ENCODE data around the gene NUDT3.

The NUDT3 gene

DNA sequence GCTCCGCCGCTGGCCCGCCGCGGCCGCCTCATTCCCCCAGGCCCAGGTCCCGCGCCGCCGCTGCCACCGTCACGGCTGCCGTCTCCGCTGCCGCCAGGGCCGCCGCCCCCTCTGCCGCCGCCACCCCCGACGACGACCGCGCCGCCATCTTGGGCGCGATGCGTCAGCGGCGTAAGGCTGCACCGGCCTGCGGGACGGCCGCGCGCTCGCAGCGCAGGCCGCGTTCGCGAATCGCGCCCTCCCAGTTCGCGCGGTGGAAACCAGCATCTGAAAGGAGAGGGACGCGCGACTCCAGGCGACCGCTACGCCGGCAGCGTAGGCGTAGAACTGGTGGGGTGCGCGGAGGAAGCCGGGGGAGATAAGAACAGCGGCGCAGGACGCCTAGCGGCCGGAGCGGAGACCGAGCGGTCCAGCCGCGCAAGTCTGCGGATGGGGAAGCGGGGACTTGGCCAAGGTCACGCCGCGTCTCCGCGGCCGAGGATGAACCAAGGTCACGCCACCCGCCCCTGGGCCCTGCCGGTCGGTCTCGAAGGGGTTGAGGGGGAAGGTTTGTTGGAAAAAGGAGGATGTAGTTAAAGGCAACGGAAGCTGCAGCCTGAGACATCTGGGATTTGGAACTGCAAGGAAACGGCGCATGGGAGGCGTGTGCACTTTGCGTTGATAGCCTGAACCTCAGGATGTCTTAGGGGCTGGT, at the start of gene NUDT3:
Gene NUDT3, minus strand, starts transcription at position 173 of the 694 bp plus-strand sequence. CDS start 307 bp downstream, outside the sequence.
- Histone ChIP-seq H3K27ac (peak within 1 kb of the TSS; percentile 99), H3K27me3 (no peaks in the 10 kb centered on the region), H3K4me1 (ENCODE audit: control insufficient read depth in 1 of 2, insufficient read depth in 1 of 2, low read depth in 1 of 2, low read length in 1 of 2) (peaks cover 35 to 40% of the 10 kb centered on the region in 2 experiments), H3K36me3 (no peaks in the 10 kb centered on the region), H3K4me3 (ENCODE audit: low read depth in 1 of 2, low read length in 1 of 2) (peak within 1 kb of the TSS; percentile 93 to 96), H3K9me3 (no peaks in the 10 kb centered on the region)
- TF ChIP-seq CTCF (IDR thresholded peaks at IDR 0.05): peak; percentile 94

DNA sequence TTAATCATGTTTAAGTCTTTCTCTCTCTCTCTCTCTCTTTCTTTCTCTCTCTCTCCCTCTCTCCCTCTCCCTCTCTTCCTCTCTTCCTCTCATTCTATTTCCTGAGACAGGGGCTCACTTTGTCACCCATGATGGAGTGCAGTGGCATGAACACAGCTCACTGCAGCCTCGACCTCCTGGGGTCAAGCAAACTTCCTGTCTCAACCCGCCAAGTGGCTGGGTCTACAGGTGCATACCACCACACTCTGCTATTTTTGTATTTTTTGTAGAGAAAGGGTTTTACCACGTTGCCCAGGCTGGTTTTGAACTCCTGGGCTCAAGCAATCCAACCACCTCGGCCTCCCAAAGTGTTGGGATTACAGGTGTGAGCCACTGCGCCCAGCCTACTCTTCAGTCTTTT, 49.1 kb upstream of the NUDT3 start:
- Histone ChIP-seq H3K4me1 (ENCODE audit: control insufficient read depth in 1 of 2, insufficient read depth in 1 of 2, low read depth in 1 of 2, low read length in 1 of 2) (no peaks in the 10 kb centered on the region), H3K27me3 (no peaks in the 10 kb centered on the region), H3K4me3 (ENCODE audit: low read depth in 1 of 2, low read length in 1 of 2) (no peak overlapping the region), H3K27ac (no peak overlapping the region), H3K9me3 (no peaks in the 10 kb centered on the region), H3K36me3 (no peaks in the 10 kb centered on the region)
- no peak for TF ChIP-seq CTCF (IDR thresholded peaks at IDR 0.05)

DNA sequence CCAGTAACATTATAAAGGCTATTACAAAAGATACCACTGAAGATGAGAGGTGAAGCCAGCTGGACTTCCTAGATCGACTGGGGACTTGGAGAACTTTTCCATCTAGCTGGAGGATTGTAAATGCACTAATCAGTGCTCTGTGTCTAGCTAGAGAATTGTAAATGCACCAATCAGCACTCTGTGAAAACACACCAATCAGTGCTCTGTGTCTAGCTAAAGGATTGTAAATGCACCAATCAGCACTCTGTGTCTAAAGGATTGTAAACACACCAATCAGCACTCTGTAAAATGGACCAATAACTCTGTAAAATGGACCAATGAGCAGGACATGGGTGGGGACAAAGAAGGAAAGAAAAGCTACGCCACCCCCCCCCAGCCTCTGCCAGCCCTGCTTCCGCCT, 47.0 kb upstream of the NUDT3 start:
- TF ChIP-seq CTCF (IDR thresholded peaks at IDR 0.05): no peak
- no peaks in the 10 kb centered on the region for H3K27me3 ChIP-seq
- H3K4me3 ChIP-seq (ENCODE audit: low read depth in 1 of 2, low read length in 1 of 2): no peak overlapping the region
- no peak overlapping the region for H3K27ac ChIP-seq
- no peaks in the 10 kb centered on the region for H3K36me3 ChIP-seq
- H3K9me3 ChIP-seq: no peaks in the 10 kb centered on the region
- H3K4me1 ChIP-seq (ENCODE audit: control insufficient read depth in 1 of 2, insufficient read depth in 1 of 2, low read depth in 1 of 2, low read length in 1 of 2): no peaks in the 10 kb centered on the region

- H3K27ac ChIP-seq: no peak overlapping the region
- no peak for TF ChIP-seq CTCF (IDR thresholded peaks at IDR 0.05)
- no peaks in the 10 kb centered on the region for H3K36me3 ChIP-seq
- H3K27me3 ChIP-seq: no peaks in the 10 kb centered on the region
- no peaks in the 10 kb centered on the region for H3K4me1 ChIP-seq (ENCODE audit: control insufficient read depth in 1 of 2, insufficient read depth in 1 of 2, low read depth in 1 of 2, low read length in 1 of 2)
- H3K4me3 ChIP-seq (ENCODE audit: low read depth in 1 of 2, low read length in 1 of 2): no peak overlapping the region
- no peaks in the 10 kb centered on the region for H3K9me3 ChIP-seq
Observed at GRCh38 chr6:34438705-34439104, 46.2 kb upstream of the NUDT3 start.

DNA sequence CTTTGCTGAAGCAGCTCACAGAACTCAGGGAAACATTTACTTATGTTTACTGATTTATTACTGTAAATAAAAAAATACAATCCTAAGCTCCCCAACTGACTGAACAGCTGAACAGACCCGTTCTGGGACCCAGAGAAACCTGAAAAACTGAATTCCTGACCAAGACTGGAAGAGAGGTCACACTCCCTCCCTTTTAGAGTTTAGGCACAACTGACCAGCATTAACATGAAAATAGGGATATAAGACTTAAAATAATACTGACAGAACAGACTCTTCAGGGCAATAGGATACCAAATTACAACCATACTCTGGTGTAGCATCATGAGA, 45.1 kb upstream of the NUDT3 start:
- Histone ChIP-seq H3K9me3 (no peaks in the 10 kb centered on the region), H3K36me3 (no peaks in the 10 kb centered on the region), H3K4me1 (ENCODE audit: control insufficient read depth in 1 of 2, insufficient read depth in 1 of 2, low read depth in 1 of 2, low read length in 1 of 2) (no peaks in the 10 kb centered on the region), H3K27ac (no peak overlapping the region), H3K27me3 (no peaks in the 10 kb centered on the region), H3K4me3 (ENCODE audit: low read depth in 1 of 2, low read length in 1 of 2) (no peak overlapping the region)
- TF ChIP-seq CTCF (IDR thresholded peaks at IDR 0.05): no peak
